GM18502 (cell line): ENCODE data around the gene PDE9A.

Source experiments
- ATAC-seq: cut with Tn5 transposase; IDR thresholded peaks from one replicate; pipeline ENCODE4 v1.9.1; 2021; ENCODE audit warnings: mild to moderate bottlenecking; ENCODE audit not compliant: unreplicated experiment, poor library complexity

Gene PDE9A

GRCh38 chr21:42733037-42733627, 79.7 kb downstream of the PDE9A start:
- ATAC-seq, result no peak

DNA sequence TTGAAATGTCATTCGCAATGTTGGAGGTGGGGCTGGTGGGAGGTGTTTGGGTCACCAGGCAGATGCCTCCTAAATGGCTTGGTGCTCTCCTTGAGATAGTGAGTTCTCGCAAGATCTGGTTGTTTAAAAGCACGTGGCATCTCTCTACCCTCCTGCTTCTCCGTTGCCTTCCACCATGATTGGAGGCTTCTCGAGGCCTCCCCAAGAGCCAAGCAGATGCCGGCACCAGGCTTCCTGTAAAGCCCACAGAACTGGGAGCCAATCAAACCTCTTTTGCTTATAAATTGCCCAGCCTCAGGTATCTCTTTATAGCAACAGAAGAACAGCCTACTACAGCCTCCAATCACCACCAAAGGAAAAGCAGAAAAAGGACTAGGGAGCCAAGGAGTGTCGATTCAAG, 80.5 kb downstream of the PDE9A start:
- no peak for ATAC-seq

DNA sequence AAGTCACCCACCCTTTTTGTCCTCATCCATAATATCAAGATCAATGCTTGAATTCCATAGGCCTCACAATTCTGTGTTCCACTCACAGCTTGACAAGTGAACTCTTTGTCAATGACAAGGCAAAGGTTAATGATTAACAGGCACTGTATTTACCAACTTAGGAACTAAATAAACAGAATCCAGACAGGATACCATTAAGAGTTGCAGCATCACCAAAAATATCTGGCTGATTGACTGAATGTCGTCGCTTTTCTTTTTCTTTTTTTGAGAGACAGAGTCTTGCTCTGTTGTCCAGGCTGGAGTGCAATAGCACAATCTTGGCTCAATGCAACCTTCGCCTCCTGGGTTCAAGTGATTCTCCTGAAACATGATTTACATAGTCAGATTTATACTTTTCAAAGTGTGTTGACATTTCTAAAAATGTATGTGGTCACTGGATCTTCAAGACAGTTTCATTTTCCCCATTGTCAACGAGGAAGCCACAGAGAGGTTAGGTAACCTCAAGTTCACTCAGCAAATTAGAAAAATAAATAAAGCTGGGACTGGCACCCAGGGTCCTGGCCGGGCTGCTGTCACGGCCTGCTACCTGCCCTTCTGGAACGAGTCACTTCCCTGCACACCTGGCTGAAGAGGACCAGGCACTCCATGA, 81.0 kb downstream of the PDE9A start:
- ATAC-seq, result no peak

DNA sequence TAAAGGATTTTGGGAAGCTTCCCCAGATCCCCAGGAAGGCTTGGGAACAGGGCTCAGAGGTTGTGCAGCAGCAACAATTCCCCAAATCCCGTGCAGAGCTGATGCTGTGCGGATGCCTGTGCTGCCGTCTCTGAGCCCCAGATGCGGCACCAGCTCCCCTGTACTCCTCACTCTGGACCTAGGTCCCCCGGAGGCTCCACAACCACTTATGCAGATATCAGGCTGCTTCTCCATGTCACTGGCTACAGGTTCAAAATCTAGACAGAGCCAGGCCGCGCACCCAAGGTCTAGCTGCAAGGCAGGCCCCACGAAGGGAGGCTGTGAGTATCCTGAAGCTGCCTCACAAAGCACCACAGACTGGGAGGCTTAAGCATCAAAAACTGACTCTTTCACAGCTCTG, 81.6 kb downstream of the PDE9A start:
- ATAC-seq, result no peak

- ATAC-seq, result no peak
Measured at GRCh38 chr21:42735944-42736343, 82.5 kb downstream of the PDE9A start.

- ATAC-seq, result no peak
Measured at GRCh38 chr21:42736646-42737350, 83.4 kb downstream of the PDE9A start.

DNA sequence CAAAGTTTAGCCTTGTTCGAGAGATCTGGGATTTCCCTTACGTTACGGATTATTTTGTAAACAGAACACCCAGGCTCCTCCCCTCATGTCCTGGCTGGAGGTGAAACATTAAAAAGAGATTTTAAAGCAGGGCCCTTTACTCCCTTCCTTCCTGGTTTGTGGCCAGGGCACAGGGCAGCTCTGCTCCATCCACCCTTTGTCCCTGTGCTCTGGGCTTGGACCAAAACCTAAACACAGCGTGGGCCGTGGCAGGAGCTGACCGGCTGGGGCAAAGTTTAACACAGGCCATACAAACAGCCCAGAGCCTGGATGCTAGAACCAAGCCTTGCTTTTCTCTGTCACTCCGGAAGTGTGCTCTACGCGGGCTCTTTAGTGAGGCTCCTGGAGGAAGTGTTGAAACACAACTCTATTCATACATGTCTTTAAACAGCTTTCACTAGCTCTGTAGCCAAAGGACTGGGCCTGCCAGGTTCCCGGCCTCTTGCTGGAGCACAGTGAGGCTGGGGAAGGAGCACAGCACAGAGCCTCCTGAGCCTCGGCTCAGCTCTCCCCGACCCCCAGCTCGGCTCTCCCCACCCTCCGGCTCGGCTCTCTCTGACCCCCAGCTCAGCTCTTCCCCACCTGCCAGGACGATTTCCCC, 84.7 kb downstream of the PDE9A start:
- no peak for ATAC-seq

GRCh38 chr21:42739061-42739931, 85.9 kb downstream of the PDE9A start:
- no peak for ATAC-seq

DNA sequence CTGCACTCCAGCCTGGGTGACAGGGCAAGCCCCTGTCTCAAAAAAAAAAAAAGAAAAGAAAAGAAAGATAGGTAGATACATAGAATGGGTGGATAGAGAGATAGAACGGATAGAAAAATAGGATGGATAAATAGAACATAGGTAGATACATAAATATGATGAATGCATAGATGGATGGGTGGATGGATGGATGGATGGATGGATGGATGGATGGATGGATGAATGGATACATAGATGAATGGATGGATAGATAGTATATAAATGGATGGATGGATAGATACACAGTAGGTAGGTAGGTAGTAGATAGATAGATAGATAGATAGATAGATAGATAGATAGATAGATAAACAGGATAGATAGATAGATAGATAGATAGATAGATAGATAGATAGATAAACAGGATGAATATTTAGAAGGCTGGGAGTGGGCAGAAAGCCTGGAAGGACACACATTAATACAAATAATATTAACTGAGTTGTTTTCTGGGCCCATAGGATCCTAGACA, 87.0 kb downstream of the PDE9A start:
- no peak for ATAC-seq

GRCh38 chr21:42741066-42741465, 87.6 kb downstream of the PDE9A start:
- ATAC-seq, result no peak

- no peak for ATAC-seq
Measured at GRCh38 chr21:42744520-42745445, 91.4 kb downstream of the PDE9A start.

- no peak for ATAC-seq
Measured at GRCh38 chr21:42745511-42746239, 92.3 kb downstream of the PDE9A start.

DNA sequence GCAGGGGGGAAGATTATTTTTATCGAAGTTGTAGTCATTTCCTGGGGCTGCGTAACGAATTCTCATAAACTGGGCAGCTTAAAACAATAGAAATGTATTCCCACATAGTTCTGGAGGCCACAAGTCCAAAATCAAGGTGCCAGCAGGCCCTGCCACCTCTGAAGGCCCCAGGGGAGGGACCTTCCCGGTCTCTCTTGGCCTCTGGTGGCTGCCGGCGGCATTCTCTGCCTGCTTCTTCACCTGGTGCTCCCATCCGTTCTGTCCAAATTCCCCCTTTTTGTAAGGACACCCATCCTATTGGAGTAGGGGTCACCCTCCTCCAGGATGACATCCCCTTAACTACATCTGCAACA, 92.8 kb downstream of the PDE9A start:
- ATAC-seq, result no peak

DNA sequence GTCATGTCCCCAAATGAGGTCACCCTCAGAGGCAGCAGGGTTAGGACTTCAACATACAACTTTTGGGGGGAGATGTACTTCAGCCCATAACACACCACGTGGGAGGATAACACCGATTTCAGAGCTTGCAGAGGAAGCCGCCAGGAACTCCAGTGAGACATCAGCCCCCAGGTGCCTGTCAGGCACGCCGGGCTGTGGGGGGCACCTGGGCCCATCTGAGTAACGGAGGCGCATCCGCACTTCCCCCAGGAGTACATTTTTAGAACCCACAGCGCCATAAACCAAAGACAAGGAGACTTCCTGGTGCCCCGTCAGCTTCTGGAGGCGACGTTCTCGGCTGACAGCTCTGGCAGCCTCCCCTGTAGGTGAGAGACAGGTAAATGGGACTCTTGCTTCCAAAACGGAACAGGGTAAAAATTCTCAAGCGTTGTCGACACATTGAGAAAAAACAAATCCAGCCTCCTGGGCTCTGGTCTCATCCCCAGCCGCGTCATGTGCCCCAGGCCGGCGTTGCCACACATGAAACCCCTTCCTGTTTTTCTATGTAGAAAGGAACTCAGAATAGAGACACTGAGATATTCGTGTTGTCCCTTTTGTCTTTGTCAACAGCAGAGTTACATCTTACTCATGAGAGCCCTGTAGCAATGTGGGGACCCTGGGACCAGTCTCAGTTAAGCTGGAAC, 93.3 kb downstream of the PDE9A start:
- no peak for ATAC-seq

- no peak for ATAC-seq
Measured at GRCh38 chr21:42747276-42747701, 93.9 kb downstream of the PDE9A start.

GRCh38 chr21:42747746-42748351, 94.4 kb downstream of the PDE9A start:
- ATAC-seq, result no peak

GRCh38 chr21:42748620-42749176, 95.3 kb downstream of the PDE9A start:
- no peak for ATAC-seq
